Common myeloid progenitor, CD34-positive (primary cell): ENCODE results near the gene BCAS2.

Source experiments
- CTCF ChIA-PET: fragments of 350-600 bp; sonication (Branson Sonifier 250); formaldehyde crosslinking; loops from one replicate; lab custom pipeline; 2021; ENCODE audit warnings: antibody characterized with exemption; lab: Charles Lee
- POLR2A ChIA-PET: fragments of 350-600 bp; sonication (Branson Sonifier 250); formaldehyde crosslinking; loops from one replicate; lab custom pipeline; 2021; ENCODE audit warnings: antibody characterized with exemption; lab: Charles Lee
- DNase-seq, 3 donors: peaks; one replicate each; pipeline versions ENCODE4 v3.0.0 to v3.0.0-alpha.2; 2013
- H3K27ac ChIP-seq, 2 experiments: 1 replicate in 1 of 2; 2 replicates in 1 of 2; pipeline ENCODE4 v1.7.0; 2013; ENCODE audit warnings: inconsistent platforms in 2 of 2, low read length in 2 of 2, mild to moderate bottlenecking in 2 of 2, low read depth in 1 of 2, moderate library complexity in 1 of 2; ENCODE audit not compliant: severe bottlenecking in 2 of 2, insufficient read depth in 1 of 2, poor library complexity in 1 of 2
- H3K27me3 ChIP-seq, 5 experiments: replicated peaks in 2 of 5; 1 replicate in 3 of 5; 2 replicates in 2 of 5; pipeline versions ENCODE4 v1.6.1 to v1.7.0; 2013; ENCODE audit warnings: low read length in 4 of 5, mild to moderate bottlenecking in 2 of 5, moderate library complexity in 2 of 5, inconsistent platforms in 1 of 5; ENCODE audit not compliant: insufficient read depth in 5 of 5, control insufficient read depth in 4 of 5
- H3K36me3 ChIP-seq, 4 experiments: 1 replicate in 2 of 4; 2 replicates in 2 of 4; pipeline versions ENCODE4 v1.6.1 to v1.7.0; 2013; ENCODE audit warnings: low read length in 3 of 4, control low read depth in 1 of 4, mild to moderate bottlenecking in 1 of 4; ENCODE audit not compliant: control insufficient read depth in 4 of 4, insufficient read depth in 4 of 4
- H3K4me1 ChIP-seq, 4 experiments: 1 replicate in 3 of 4; 2 replicates in 1 of 4; pipeline versions ENCODE4 v1.6.1 to v1.7.1; 2013; ENCODE audit warnings: low read length in 3 of 4, mild to moderate bottlenecking in 3 of 4, control low read depth in 1 of 4, inconsistent platforms in 1 of 4, moderate library complexity in 1 of 4; ENCODE audit not compliant: control insufficient read depth in 4 of 4, insufficient read depth in 4 of 4; ENCODE audit errors: control extremely low read depth in 1 of 4
- H3K4me3 ChIP-seq, 7 experiments: 1 replicate in 4 of 7; 2 replicates in 3 of 7; pipeline versions ENCODE4 v1.5.1 to v1.7.0; 2013; ENCODE audit warnings: mild to moderate bottlenecking in 7 of 7, low read length in 6 of 7, moderate library complexity in 6 of 7, inconsistent platforms in 2 of 7, low read depth in 2 of 7, control low read depth in 1 of 7; ENCODE audit not compliant: insufficient read depth in 4 of 7, control insufficient read depth in 1 of 7; ENCODE audit errors: extremely low read depth in 1 of 7
- H3K9me3 ChIP-seq, 5 experiments: 1 replicate in 4 of 5; 2 replicates in 1 of 5; pipeline versions ENCODE4 v1.6.1 to v1.7.1; 2013; ENCODE audit warnings: low read length in 4 of 5, mild to moderate bottlenecking in 2 of 5, inconsistent platforms in 1 of 5, low read depth in 1 of 5, moderate library complexity in 1 of 5; ENCODE audit not compliant: control insufficient read depth in 4 of 5, insufficient read depth in 2 of 5; ENCODE audit errors: control extremely low read depth in 1 of 5
- WGBS: methylation state at CpG from one replicate; pipeline ENCODE4 v1.1.5; 2013; ENCODE audit not compliant: insufficient coverage; 5-methylcytosine and 5-hydroxymethylcytosine counted together

BCAS2 gene

GRCh38 chr1:114609826-114610225, 28.4 kb upstream of the BCAS2 start:
- no peak for DNase-seq
- Histone ChIP-seq H3K27ac (no peak overlapping the region), H3K36me3 (no peaks in the 10 kb centered on the region), H3K9me3 (no peaks in the 10 kb centered on the region), H3K4me3 (no peak overlapping the region), H3K4me1 (no peaks in the 10 kb centered on the region), H3K27me3 (no peaks in the 10 kb centered on the region)
- POLR2A ChIA-PET = no interaction called here
- 100% methylated on average over 1 of the region's 2 CpGs for WGBS
- CTCF ChIA-PET = interaction anchor here (1.5 kb wide), 1 partner anchor 9 kb away, joined by 5 read pairs; no protein-coding TSS in a partner anchor

GRCh38 chr1:114609026-114609425, 27.6 kb upstream of the BCAS2 start:
- DNase-seq = no peak
- Histone ChIP-seq H3K4me3 (no peak overlapping the region), H3K9me3 (no peaks in the 10 kb centered on the region), H3K27ac (no peak overlapping the region), H3K36me3 (no peaks in the 10 kb centered on the region), H3K27me3 (no peaks in the 10 kb centered on the region), H3K4me1 (no peaks in the 10 kb centered on the region)
- CTCF ChIA-PET = interaction anchor here (1.5 kb wide), 1 partner anchor 8 kb away, joined by 5 read pairs; no protein-coding TSS in a partner anchor
- POLR2A ChIA-PET = no interaction called here
- 90% methylated on average over 2 of the region's 3 CpGs for WGBS

- no peak for DNase-seq
Observed at GRCh38 chr1:114607223-114607622, 25.8 kb upstream of the BCAS2 start.

GRCh38 chr1:114597949-114598348, 16.5 kb upstream of the BCAS2 start:
- WGBS = no CpG with 5 or more reads among the region's 1 CpG

More at GRCh38 chr1:114607223-114607622, 25.8 kb upstream of the BCAS2 start:
- Histone ChIP-seq H3K27me3 (peaks cover 0 to 2% (median 0%) of the 10 kb centered on the region in 5 experiments), H3K9me3 (peaks cover 0 to 3% (median 0%) of the 10 kb centered on the region in 5 experiments), H3K36me3 (no peaks in the 10 kb centered on the region), H3K27ac (no peak overlapping the region), H3K4me1 (no peaks in the 10 kb centered on the region), H3K4me3 (no peak overlapping the region)
- ChIA-PET POLR2A (no interaction called here), CTCF (no interaction called here)
- 100% methylated on average over 1 of the region's 1 CpG for WGBS

GRCh38 chr1:114595602-114596001, 14.2 kb upstream of the BCAS2 start:
- DNase-seq = no peak
- Histone ChIP-seq H3K27me3 (peaks cover 0 to 6% (median 0%) of the 10 kb centered on the region in 5 experiments), H3K27ac (no peak overlapping the region), H3K36me3 (no peaks in the 10 kb centered on the region), H3K4me1 (no peaks in the 10 kb centered on the region), H3K9me3 (no peaks in the 10 kb centered on the region), H3K4me3 (no peak overlapping the region)
- CTCF ChIA-PET = no interaction called here
- POLR2A ChIA-PET = no interaction called here

More at GRCh38 chr1:114597949-114598348, 16.5 kb upstream of the BCAS2 start:
- peaks cover 0 to 6% (median 0%) of the 10 kb centered on the region in 5 experiments for H3K27me3 ChIP-seq
- ChIA-PET POLR2A (no interaction called here), CTCF (no interaction called here)
- no peak overlapping the region for H3K4me3 ChIP-seq
- no peaks in the 10 kb centered on the region for H3K36me3 ChIP-seq
- DNase-seq = no peak
- no peaks in the 10 kb centered on the region for H3K9me3 ChIP-seq
- H3K4me1 ChIP-seq = no peaks in the 10 kb centered on the region
- H3K27ac ChIP-seq = no peak overlapping the region

- no peak for DNase-seq
- Histone ChIP-seq H3K9me3 (no peaks in the 10 kb centered on the region), H3K27ac (no peak overlapping the region), H3K4me1 (no peaks in the 10 kb centered on the region), H3K4me3 (no peak overlapping the region), H3K27me3 (peaks cover 0 to 6% (median 2%) of the 10 kb centered on the region in 5 experiments), H3K36me3 (no peaks in the 10 kb centered on the region)
- WGBS = 100% methylated on average over 1 of the region's 3 CpGs
- CTCF ChIA-PET = no interaction called here
- POLR2A ChIA-PET = no interaction called here
Observed at GRCh38 chr1:114594046-114594445, 12.6 kb upstream of the BCAS2 start.

GRCh38 chr1:114589122-114589521, 7.7 kb upstream of the BCAS2 start:
- Histone ChIP-seq H3K9me3 (no peaks in the 10 kb centered on the region), H3K4me1 (no peaks in the 10 kb centered on the region), H3K27ac (no peak overlapping the region), H3K4me3 (no peak overlapping the region), H3K27me3 (peaks cover 0 to 5% (median 4%) of the 10 kb centered on the region in 5 experiments), H3K36me3 (no peaks in the 10 kb centered on the region)
- no peak for DNase-seq
- ChIA-PET POLR2A (no interaction called here), CTCF (no interaction called here)
- WGBS = 81% methylated on average over 3 of the region's 3 CpGs
